GM18951 (cell line): ENCODE data around the gene INTS7.
"Not testable (repeated sequence)": the region's sequence is repeated elsewhere in the genome, so short reads cannot be mapped to it uniquely, and the experiment has no call there.

Source experiments
- POLR2A ChIP-seq: IDR thresholded peaks from 4 replicates; pipeline ENCODE4 v1.6.1; 2011; ENCODE audit warnings: mild to moderate bottlenecking; ENCODE audit not compliant: insufficient read length, insufficient read depth; ENCODE audit errors: extremely low read depth
- in situ Hi-C: fragments of 300-500 bp; cut with MboI; formaldehyde crosslinking; loops from one replicate; pipeline ENCODE4 v1.12.0; 2022; ENCODE audit warnings: low sequenced_read_pairs, mixed read lengths, inconsistent platforms; ENCODE audit not compliant: unreplicated experiment

Gene INTS7

DNA sequence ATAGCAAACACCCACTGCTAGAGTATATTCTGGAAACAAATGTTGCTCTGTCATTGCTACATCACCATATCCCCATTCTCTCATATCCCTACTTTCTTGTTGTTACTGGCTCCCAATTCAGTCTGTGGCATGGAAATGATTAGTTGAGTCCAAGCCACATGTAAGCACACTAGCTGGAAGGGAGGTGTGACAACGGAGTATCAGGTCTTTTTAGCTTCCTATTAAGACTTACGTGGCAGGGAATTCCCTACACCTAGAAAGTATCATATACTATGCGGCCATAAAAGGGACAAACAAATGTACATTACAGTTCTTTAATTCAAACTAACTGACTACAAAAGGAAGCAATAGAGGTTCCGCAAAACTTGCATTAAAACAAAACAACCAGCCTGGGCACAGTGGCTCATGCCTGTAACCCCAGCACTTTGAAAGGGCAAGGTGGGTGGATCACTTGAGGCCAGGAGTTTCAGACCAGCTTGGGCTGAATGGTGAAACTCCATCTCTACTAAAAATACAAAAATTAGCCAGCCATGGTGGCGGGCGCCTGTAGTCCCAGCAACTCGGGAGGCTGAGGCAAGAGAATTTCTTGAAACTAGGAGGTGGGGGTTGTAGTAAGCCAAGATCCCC lies 48.6 kb downstream of the INTS7 start:
- in situ Hi-C loops = no loop called here
- TF ChIP-seq POLR2A = no peak

DNA sequence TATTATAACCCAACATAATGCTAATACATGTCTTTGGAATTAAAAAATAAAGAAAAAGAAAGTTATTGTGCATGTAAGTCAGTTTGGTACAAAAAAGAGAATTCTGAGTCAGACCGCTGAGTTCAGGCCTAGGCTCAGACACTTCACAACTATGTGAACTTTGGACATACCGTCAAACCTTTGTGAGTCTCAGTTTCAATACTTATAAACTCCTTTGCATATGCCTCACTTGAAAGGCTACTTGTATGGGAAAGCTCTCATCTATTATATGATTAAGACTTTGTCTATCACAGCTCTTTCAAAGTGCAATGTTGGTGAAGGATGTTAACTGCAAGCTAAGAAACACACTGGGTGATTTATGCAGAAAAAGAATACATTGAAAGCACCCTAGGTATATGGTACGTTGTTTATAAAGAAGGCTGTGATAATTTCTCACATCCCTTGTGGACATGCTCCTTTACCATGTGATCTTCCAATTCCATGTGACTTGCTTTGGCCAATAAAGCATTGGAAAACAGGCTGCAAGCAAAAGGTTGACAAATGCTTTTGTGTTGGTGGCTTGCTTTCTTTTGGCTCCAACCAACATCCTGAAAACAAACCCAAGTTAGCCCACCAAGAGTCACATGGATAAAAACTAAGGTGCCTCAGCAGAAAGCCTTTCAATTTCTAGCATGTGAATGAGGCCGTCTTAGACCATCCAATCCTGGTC lies 49.6 kb downstream of the INTS7 start:
- no peak for TF ChIP-seq POLR2A
- in situ Hi-C loops = no loop called here

GRCh38 chr1:211978596-211978995 lies 56.8 kb downstream of the INTS7 start:
- in situ Hi-C loops = no loop called here
- no peak for TF ChIP-seq POLR2A

- in situ Hi-C loops = no loop called here
- TF ChIP-seq POLR2A = no peak
Observed at GRCh38 chr1:211975152-211975941, 60.0 kb downstream of the INTS7 start.

DNA sequence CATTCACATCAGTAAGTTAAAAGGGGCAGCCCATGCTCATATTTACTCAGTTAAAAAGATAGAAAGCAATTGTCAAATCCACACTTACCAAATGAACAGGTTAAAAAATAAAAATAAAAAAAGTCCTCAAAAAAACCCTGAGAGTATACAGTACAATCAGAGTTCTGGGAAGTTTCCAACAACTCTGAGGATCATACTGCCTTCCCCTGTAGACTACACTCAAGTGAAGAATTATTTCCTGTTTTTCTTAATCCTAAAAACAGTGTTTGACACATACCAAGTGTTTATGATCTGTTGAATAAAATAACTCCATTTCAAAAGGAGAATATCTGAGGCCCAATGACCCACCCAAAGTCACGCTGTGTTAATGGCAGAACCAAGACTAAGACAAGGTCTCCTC lies 61.8 kb downstream of the INTS7 start:
- TF ChIP-seq POLR2A = no peak
- in situ Hi-C loops = no loop called here

GRCh38 chr1:211968200-211968834 lies 67.0 kb downstream of the INTS7 start:
- in situ Hi-C loops = no loop called here
- TF ChIP-seq POLR2A = no peak

GRCh38 chr1:211967704-211968103 lies 67.7 kb downstream of the INTS7 start:
- in situ Hi-C loops = no loop called here
- TF ChIP-seq POLR2A = no peak

GRCh38 chr1:211965108-211965805 lies 70.1 kb downstream of the INTS7 start:
- no peak for TF ChIP-seq POLR2A
- in situ Hi-C loops = no loop called here

DNA sequence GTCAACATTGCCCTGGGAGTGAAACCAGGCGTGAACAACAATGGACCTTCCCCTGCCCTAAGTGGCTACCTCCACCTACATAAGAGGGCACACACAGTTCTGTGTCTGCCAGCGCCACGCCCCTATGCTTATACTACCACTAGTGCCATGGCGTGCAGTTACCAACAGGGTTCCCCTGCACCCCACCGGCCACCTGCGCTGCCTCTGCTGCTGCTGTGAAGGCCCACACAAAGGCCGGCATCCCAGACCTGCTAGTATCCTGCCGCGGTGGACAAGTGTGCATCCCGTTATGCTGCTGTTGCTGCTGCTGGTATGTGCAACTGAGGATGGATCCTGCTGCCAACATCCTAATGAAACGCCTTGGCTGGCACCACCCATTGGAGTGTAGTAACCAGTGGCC lies 75.7 kb downstream of the INTS7 start:
- in situ Hi-C loops = no loop called here
- no peak for TF ChIP-seq POLR2A

DNA sequence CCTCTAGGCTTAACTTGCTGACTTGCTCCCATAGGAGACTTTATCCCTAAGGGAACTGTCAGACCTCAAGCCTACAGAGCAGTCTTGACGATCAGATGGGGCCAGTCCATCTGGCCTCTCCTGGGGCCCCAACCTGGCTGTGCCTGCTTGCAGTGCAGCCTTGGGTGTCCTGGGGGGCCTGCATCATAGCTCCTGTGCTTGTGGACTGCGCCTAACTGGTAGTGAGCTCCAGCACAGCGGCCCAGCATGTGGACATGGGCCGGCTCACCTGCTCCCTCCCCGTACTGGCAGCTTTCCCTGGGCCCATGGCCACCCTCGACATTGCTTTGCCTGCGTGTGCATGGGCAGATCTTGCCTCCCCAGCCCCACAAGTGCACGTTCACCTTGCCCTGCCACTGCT lies 76.1 kb downstream of the INTS7 start:
- TF ChIP-seq POLR2A = no peak
- in situ Hi-C loops = no loop called here

- in situ Hi-C loops = not testable (repeated sequence)
Observed at GRCh38 chr1:211954028-211954427, 81.3 kb downstream of the INTS7 start.

- in situ Hi-C loops = not testable (repeated sequence)
Observed at GRCh38 chr1:211953543-211953942, 81.8 kb downstream of the INTS7 start.

DNA sequence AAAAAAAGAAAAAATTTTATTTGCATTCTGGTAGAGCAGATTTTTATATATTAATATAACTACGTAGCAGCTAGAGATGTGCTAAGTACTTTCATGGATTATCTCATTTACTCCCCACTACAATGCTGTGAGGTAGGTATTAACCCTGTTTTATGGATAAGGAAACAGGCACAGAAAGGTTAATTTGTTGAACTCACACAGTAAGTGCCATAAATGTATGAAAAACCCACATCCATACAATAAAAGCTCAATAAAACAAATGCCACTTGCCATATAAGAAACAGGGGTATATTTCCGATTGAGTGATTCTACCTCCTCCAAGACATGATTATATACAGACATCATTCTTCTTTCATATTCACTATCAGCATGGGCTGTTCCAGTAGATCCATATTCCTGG lies 83.1 kb downstream of the INTS7 start:
- TF ChIP-seq POLR2A = no peak
- in situ Hi-C loops = no loop called here
